NOMO-1 treated with dmso at 0.1 percent for 144 hours (cell line): ENCODE results near the gene CCDC85C.

Source experiments
- DNase-seq: peaks from one replicate; lab custom pipeline; 2025; ENCODE audit not compliant: unreplicated experiment; lab: John Stamatoyannopoulos, UW

CCDC85C gene

DNA sequence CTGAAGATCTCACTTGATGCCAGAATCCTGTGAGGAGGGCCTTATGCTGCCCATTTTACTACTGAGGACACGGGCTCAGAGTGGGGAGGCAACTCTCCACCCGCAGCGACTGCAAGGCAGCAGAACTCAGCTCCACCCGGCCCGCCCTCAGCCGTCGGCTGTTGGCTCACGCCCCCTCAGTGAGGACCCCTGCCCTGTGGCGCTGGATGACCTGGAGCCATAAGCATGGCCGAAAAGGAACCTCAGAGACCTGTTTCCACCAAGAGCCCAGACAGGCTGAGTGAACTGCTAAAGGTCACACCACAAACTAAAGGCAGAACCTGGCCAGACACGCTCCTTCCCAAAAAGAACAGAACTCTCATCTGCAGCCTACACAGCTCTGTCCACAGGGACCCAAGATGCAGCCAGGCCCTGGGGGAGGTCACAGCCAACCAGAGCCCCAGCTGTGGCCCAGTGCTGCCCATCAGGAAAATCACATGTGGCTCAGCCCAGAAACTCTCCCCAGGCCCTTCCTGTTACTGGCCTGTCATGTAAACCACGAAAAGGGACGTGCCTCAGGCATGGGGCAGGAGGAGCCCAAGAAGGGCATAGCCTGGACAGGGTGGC is 90.0 kb downstream of the CCDC85C start:
- no peak for DNase-seq

DNA sequence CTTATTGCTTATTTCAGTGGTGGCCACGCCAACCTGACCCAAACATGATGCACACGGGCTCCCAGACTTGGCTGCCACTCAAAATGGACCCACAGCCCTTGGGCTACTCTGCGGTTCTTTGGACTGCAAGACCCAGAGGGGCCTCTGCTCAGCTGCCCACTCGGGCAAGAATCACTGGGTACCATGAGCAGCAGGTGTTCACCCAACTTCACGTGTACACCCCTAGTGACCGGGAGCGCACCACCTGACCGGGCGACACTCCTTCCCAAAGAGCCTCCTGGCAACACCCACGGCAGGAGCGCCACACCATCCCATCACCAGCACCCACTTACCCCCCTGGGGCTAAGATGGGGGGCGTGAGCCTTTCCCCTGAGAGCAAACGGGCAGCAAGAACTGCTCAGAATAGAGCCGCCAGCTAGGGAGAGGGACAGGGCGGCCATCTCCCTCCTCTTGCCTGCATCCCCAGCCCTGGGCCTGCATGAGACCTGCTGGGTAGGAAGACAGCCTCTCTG is 90.8 kb downstream of the CCDC85C start:
- no peak for DNase-seq

DNA sequence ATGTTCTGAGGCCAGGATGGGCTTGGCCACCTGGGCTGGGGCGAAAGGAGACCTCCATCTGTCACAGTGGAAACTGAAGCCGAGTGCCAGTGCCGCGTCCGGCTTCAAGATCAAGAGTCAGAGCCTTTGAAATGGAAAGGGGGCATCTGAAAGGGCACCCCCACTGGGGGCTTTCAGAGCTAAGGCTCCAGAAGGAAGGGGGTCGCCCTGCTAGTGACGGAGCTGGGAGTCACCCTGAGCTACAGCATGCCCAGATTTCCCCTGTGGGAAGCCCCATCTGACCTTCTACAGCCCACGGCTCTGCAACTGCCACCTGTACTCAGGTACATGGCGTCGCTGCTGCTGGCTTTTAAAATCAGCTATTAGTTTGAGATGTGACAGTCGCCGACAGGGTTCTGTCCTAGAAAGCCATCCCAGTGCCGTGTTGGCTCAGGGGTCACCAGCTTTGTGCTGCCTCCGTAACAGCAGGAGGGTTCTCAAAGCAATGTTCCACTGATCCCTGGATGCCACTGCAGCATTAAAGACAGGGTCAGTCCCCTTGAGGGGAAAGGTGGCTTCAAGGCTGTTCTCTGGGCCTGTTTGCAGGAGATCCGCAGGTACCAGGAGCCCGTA is 91.3 kb downstream of the CCDC85C start:
- no peak for DNase-seq

DNA sequence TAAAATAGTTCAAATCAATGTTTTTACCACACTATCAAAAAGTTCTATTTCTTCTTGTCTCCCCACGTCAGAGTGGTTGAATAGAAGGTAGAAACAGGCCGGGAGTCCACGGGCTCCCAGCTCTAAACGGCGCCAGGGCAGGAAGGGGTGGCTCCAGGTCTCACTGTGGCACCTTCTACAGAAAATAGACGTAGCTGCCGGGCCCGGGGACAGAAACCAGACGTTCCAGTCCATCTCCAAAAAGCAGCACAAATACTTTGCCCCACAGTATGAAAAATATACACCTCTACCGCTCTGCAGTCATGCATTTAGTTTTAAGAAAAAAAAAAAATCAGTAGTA is 91.9 kb downstream of the CCDC85C start:
- no peak for DNase-seq

DNA sequence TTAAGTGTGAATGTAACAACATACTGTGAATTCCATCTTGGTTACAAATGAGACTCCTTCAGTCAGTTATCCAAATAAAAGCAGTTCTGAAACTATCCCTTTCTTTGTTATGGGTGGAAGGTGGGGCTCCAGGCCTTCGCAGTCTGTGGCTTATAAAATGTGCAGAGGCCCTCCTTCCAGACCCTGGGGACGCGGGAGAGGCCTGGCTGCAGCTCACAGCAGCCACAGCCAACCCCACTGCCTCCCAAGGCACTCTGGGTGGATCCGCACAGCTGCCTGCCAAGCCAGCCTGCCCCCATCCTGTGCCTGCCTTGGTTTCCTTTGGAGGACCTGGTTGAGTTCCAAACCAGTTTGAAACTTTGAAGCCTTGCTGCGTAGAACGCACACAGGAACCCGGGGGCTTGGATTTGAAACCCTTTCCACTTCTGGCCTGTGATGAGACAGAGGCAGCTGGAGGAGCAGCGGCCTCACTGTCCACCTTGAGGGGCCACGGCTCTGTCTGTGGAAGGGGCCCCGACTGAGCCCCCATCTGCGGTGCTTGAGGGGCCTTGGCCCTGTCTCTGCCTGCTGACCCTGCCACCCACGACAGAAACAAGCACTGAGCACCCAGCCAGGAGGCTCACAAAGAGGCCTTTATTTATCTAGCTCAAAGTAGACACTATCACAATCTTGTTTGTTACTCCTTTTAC is 92.4 kb downstream of the CCDC85C start:
- no peak for DNase-seq

DNA sequence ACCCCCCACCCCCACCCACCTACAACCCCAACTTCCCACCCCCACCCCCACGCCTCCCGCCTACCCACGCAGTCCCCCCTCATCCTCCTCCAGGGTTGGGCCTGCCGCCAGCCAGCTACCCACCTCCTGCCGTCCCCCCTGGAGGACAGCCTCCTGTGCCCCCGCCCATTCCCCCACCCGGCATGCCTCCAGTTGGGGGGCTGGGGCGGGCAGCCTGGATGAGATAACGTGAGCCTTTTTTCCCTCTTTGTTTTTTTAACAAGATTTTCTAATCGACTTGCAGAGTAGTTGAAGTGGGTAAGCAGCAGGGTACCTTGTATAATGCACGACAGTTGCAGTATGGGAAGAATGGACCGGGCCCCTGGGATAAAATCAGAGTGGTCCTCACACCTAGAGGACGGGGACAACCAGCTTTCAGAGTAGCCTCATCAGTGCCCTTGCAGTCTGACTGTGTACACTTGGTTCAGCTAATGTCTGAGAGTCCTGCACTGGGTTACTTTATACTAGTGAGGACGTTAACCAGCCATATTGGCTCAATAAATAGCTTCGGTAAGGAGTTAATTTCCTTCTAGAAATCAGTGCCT is 93.4 kb downstream of the CCDC85C start:
- DNase-seq = no peak

DNA sequence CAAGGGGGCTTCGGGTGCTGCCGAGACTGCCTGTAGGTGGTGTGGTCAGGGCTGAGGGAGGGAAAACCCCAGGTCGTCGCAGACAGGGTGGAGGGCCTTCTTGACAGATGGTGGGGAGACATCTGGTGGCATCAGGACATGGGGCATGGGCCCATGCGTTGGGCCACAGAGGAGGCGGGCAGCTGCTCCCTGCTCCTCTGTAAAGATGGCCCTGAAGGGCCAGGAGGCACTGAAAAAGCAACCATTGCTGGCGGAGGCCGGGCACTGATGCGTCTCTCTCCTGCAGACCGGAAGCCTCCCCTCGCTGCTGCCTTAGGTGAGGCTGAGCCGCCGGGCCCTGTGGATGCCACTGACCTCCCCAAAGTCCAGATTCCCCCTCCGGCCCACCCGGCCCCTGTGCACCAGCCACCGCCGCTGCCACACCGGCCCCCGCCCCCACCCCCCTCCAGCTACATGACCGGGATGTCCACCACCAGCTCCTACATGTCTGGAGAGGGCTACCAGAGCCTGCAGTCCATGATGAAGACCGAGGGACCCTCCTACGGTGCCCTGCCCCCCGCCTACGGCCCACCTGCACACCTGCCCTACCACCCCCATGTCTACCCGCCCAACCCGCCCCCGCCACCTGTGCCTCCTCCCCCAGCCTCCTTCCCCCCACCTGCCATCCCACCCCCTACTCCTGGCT is 94.0 kb downstream of the CCDC85C start:
- no peak for DNase-seq

DNA sequence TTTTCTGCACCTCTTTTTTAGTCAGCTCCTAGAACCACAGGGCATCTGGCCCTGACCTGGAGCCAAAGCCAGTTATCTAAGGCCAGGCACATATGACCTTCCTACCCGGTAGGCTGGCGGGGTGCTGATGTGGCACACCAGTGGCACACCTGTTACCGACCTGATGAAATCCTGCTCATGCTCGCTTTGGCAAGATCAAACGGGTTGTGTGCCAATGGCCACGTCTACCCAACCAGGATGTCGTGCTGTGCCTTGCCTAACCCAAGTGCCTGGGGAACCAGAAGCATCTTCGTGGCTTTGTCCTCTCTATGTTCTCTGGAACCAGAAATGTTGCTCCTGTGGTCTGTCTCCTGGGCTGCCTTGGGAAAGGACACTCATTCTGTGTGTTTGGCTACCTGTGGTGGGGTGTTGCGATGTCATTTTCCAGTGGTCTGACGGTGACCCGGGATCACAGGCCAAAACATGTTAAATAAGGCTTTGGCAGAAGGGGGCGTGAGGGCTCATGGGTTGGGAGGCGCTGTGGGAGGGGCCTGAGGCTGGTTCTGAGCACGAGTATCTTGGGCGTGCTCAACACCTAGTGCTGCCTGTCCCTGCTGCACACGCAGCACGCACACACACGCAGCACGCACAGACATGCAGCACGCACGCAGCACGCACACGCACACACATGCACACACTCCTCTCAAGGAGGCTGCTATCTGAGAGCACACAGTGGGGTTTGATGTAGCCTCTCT is 94.9 kb downstream of the CCDC85C start:
- DNase-seq = no peak

DNA sequence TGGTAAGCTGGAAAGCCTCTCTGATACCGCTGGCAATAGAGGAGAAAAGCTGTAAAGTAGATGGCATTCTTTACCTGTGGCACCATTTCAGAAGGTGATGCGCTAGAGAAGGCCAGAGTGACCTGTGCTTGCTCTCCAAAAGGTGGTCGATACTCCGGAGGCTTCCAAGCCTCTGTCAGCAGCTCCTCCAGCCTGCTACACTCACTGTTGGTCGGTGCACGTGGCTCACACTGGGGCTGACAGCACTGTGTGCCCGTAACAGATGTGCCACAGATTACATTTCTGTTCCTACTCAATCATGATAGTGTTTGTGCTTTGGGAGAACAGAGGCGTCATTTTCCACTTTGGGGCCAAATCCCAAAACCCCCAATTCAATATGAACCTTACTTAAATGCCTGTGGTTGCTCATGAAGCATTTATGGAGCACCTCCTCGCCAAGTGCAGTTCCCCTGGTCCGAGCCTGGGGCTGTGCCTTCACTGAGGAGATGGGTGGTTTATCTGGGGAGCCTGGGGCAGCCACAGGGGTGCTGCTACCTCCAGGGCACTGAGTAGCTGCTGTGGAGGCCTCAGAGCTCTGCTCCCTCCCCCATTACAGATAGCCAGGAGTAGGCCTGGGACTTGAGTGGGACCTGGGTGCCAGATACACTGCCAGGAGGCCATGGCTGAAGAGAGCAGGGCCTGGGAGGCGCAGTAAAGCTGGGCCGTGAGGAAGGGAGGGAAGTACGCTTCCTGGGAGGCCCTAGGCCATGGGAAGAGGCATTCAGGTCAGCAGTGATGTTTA is 96.0 kb downstream of the CCDC85C start:
- DNase-seq = no peak

DNA sequence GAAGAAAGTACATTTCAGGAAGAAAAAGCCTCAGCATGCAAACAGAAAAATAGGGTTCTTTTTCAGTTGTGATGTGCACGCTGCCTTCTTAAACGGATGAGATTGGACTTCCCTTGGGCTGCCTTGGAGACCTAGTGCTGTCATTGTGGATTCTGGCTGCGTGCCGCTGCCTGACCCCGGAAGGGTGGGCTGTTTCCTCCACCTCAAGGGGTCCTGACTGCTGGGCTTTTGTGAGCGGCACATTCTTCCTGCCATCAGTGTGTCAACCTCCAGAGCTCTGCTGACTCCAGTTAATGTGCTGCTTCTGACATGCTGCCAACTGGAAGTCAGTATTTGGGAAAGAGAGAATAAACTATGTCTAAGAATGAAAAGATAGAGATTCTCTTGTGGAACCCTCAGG is 97.7 kb downstream of the CCDC85C start:
- DNase-seq = no peak

DNA sequence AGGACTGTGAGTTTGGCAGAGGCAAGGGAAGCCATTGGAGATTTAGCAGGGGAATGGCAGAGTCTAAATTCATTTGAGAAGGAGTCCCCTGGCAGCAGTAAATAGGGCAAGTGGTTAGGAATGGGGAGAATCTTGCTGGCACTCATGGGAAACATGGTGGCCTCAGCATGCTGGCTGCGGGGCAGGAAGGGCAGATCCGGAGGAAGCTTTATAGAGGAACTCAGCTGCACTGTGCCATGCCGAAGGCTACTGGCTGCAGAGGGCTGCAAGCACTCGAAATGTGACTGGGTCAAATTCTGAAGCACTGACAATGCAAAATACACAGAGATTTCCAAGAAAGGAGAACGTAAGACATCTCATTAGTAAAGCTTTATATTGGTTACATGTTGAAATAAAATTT is 98.9 kb downstream of the CCDC85C start:
- no peak for DNase-seq

DNA sequence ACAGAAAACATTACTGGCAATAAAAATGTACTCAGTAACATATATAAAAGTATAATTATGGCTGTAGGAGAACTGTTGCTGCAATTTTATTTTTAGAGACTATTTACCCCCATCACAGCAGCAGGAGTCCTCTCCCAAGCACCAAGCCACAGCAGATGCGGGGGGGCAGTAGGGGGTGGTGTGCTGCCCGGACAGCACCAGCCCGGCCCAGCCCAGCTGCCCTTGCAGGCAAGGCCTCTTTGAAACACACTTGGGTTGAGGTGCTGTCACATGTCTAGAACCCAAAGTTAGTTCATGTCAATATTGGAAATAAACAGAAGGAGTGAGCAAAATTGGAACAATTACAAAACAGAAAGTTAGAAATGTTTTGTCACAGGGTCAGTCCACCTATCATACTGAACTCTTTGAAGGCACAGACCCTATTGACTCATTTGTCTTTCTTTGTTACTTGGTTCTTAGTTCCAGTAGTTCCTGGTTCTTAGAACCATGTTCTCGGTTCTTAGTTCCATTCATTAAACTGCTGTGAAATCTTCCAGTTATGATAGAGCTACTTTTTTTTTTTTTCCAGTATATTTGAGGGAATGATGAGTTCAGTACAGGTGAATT is 100.1 kb downstream of the CCDC85C start:
- DNase-seq = no peak

DNA sequence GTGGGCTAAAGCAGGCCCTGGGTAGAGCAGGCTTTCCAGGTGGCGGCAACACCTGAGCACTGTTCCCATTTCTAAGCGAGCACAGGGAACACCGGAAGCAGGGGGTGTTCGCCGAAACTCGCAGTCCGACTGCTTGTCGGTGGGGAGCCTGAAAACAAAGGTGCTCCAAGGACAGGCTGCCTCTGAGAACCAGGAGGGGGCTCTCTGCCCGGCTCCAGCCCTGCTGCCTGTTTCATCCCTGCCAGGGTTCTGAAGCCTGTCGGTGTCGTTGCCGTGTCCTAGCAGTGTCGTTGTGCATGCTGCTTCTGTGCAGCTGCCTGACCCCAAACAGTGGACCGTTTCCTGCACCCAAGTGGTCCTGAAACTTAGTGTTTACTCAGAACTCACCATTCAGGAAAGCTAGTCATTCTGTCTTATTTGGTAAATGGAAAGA is 101.0 kb downstream of the CCDC85C start:
- DNase-seq = no peak

DNA sequence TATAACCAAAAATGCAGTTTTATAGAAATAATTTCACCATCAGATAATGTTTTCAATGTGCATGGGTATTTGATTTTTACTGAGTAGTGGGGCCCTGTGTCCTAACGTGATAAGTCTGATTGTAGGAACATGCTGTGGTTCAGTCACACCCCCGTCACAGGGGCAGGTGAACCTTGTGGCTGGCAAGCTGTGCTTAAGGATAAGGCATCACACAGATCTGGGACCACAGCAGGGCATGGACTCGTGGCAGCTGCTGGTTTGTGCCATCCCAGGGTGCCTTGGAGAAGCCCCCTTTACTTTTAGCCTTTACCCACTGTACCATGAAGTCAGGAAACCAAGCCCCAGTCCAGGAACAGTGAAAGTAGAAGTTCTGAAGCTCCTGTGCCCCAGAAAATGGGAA is 106.1 kb downstream of the CCDC85C start:
- DNase-seq = no peak

DNA sequence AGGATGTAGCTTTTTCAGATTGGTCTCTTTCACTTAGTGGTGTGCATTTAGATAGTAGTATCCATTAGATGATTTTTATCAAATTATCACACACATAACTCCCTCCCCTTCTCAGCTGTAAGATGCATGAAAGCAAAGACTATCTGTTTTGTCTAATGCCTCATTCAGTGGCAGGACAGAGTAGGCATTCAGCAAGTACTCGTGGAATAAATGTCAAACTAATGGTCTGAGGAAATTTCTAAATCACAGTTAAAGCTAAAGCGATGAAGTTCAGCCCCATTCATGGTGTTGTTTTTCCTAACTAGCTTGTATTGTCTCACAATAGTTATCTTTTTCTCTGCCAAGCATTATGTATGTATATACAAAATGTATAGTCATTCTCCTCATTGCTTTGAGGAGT is 106.7 kb downstream of the CCDC85C start:
- no peak for DNase-seq

DNA sequence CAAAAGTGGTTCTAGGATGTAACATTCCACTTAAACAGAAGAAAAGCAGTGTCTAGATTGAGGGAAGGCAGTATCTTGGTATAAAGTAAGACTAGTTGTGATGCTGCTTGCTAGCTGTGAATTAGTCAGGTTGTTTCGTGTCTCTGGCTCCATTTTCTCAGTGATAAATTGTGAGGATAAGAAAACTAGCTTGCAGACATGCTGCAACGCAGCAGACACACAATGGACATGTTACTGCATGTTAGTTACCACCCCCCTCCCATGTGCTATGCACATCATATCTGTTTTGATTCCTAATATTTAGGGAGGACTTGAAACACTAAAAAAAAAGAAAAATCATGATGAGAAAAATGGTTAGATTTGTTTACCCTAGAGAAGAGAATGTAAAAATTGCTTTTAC is 119.9 kb downstream of the CCDC85C start:
- no peak for DNase-seq

DNA sequence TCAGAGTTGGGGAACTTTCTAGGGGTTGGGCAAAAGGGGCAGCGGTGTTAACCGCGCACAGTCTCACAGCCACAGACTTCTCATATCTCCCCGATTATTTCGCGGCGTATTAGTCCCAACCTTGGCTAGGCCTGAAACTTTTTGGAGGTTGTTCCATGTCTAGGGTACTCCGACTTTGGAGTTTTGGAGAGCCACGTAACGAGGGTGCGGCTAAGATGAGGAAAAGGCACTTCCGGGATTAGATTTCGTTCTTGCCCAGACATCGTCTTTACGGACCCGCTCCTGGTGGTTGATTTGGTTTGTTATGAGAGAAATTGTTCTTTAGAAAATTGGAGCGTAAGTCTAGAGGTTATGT is 122.3 kb downstream of the CCDC85C start:
- peak; percentile 1 for DNase-seq

DNA sequence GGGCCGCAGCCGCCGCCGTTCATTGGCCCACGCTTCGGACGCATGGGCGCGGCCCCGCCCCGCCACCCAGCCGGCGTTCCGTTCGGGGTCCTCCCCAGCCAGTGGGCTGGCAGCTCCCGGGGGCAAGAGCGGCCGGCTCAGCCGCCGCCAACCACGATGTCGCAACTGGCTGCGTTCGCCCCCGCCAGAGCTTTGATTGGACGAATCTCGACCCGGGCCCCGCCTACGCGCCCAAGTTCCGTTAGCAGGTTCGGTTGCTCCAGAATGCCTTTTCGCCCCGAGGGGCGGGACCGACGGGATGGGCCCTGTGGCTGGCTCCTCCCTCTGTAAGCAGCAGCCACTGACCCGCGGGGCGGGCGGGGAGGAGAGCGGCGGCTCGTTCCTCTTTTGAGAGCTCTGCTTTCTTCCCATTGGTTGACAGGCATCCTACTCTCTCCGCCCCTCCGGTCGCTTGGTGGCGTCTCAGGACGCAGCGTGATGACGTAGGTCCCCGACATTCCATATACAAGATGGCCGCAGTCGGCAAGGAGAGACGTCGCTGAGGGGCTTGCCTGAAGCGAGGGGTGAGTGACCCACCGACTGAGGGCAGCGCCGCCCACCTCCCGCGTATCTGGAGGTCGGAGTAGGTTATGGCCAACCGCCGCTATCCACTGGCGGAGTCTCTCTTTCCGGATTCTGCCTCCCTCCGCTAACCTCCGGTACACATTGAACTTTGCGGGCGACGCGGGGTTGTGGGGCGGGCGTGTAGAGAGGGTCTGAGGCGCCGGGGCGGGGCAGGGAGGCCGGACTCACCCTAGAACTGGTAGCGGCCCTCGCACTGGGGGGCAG is 122.9 kb downstream of the CCDC85C start, which contains the start of gene CCNK:
Gene CCNK (plus strand): TSS at position 493 of the 828 bp plus-strand sequence. CDS start 11,269 bp downstream, outside the sequence.
- peak; percentile 99 for DNase-seq
